MM.1S (cell line): ENCODE results near the gene ANKRD65.

Source experiments
- CTCF ChIP-seq: fragments of 300-600 bp; sonication (generic); IDR thresholded peaks from 2 replicates; pipeline ENCODE4 v1.5.1; 2016; ENCODE audit warnings: antibody characterized with exemption, low read length, mixed read lengths
- EZH2 ChIP-seq: fragments of 300-600 bp; sonication (generic); optimal IDR thresholded peaks from 2 replicates; pipeline ENCODE3; 2017; ENCODE audit warnings: low read depth, mild to moderate bottlenecking, antibody characterized with exemption, low read length, mixed read lengths

DNA sequence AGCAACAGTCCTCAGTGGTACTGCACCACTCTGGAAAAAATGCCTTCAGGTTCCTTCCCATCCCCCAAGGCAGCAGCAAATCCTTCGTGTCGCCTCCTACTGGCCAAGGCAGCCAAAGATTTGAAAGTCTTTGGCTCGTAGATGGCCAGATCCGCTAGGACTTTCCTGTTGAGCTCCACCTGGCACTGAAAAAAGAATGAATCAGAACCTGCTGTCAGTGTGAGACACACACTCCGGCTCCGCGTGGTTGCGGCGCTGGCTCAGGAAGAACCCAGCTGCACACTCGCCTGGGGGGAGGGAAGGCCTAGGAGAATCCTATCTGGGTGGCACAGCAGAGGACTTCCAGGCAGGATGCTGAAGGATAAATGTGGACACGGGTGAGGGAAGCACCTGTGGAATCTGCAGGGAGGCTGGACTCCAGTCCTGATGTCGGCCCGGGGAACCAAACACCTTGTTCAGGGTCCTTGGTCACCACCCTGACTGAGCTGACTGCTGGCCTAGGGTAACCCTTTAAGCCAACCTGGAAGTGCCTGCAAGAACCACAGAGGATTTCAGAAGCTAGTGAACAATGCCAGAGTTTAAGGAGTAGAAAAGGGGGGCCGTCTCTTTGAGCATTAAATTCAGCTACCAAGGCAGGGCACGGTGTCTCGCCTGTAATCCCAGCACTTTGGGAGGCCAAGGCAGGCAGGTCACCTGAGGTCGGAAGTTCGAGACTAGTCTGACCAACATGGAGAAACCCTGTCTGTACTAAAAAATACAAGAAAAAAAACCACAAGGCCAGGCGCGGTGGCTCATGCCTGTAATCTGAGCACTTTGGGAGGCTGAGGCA lies 18.8 kb downstream of the ANKRD65 start:
- TF ChIP-seq EZH2 (no peak), CTCF (peak; percentile 62)
